Measurements from ENCODE around the gene RNF144B.

- no peak for TF ChIP-seq CTCF (IDR thresholded peaks at IDR 0.05)
- no peak for TF ChIP-seq POLR2A (IDR thresholded peaks at IDR 0.05)
These were observed 119.3 kb downstream of the RNF144B start for GRCh38 chr6:18506382-18507017.

Measured in stomach (tissue), 4 donors.